Sigmoid colon (tissue), 7 donors: ENCODE measurements around the gene WNK1. TPM values are rescaled to one million over a fixed set of nuclear protein-coding genes. Genes with fewer than 3 reads are reported as not detected.

Experiments used
- DNase-seq: peaks from one replicate; pipeline ENCODE4 v3.0.0-alpha.2; 2019
- H3K27ac ChIP-seq, 4 donors: fragments of 200-600 bp; sonication (generic); one replicate each; pipeline ENCODE4 v1.5.1; 2016 to 2019; ENCODE audit warnings: mild to moderate bottlenecking in 1 of 4
- H3K27me3 ChIP-seq, 3 donors: fragments of 200-600 bp; sonication (generic); one replicate each; pipeline ENCODE4 v1.5.1; 2019; ENCODE audit warnings: mild to moderate bottlenecking in 1 of 3
- H3K36me3 ChIP-seq, 4 donors: fragments of 200-600 bp; sonication (generic); one replicate each; pipeline ENCODE4 v1.5.1; 2016 to 2019
- H3K4me1 ChIP-seq, 4 donors: fragments of 200-600 bp; sonication (generic); one replicate each; pipeline ENCODE4 v1.5.1; 2017 to 2019
- H3K4me3 ChIP-seq, 4 donors: fragments of 200-600 bp; sonication (generic); one replicate each; pipeline ENCODE4 v1.5.1; 2017 to 2019; ENCODE audit warnings: mild to moderate bottlenecking in 2 of 4, moderate library complexity in 1 of 4
- H3K9me3 ChIP-seq, 4 donors: fragments of 200-600 bp in 3 of 4; sonication (generic) in 3 of 4; one replicate each; pipeline versions ENCODE4 v1.5.1 to v1.6.1; 2013 to 2019
- EP300 ChIP-seq, 4 donors: sonication (generic); formaldehyde crosslinking; IDR thresholded peaks; one replicate each; pipeline ENCODE4 v1.6.1; 2017; ENCODE audit warnings: antibody characterized with exemption in 4 of 4
- POLR2A ChIP-seq, 2 donors: fragments of 450-650 bp; IDR thresholded peaks; one replicate each; pipeline ENCODE4 v1.6.1; 2016; ENCODE audit warnings: antibody characterized with exemption in 2 of 2, mild to moderate bottlenecking in 2 of 2, moderate library complexity in 2 of 2
- POLR2AphosphoS5 ChIP-seq, 4 donors: sonication (generic); formaldehyde crosslinking; IDR thresholded peaks; one replicate each; pipeline ENCODE4 v1.6.1; 2017; ENCODE audit warnings: antibody characterized with exemption in 4 of 4
- WGBS, 2 donors: extraction: QIAGEN DNeasy Blood & Tissue Kit; methylation state at CpG; one replicate each; pipeline ENCODE4 v1.1.7; 2013; 5-methylcytosine and 5-hydroxymethylcytosine counted together
- intact Hi-C: fragments of 100-400 bp; cut with DNase I; formaldehyde crosslinking; loops from one replicate; pipeline ENCODE4 v1.15.1; 2023
- polyA plus RNA-seq, 3 donors: library from polyadenylated mRNA; stranded (reverse); fragments of 200-250 nt; gene quantifications; one replicate each; pipeline ENCODE4 v1.2.3, GENCODE V29; 2013
- total RNA-seq, 4 donors: library from RNA; depleted of rRNA; stranded (reverse); fragments of >200 nt; gene quantifications; one replicate each; pipeline ENCODE4 v1.1.0, GENCODE V29; 2016
- TF ChIP-seq, protein P1 (sequence below), 4 experiments: fragments of 450-650 bp in 3 of 4; fragments of 200-600 bp in 1 of 4; IDR thresholded peaks; one replicate each; pipeline ENCODE4 v1.5.1; 2016 to 2019; ENCODE audit warnings: antibody characterized with exemption in 4 of 4, mild to moderate bottlenecking in 3 of 4, moderate library complexity in 2 of 4
- donor health status: healthy with polysubstance abuse.
- donor health status: Bipolar disorder and iron deficiency.
- donor health status: healthy.

Gene WNK1
- total and polyA plus RNA-seq, 7 donors, result 13.2 to 146 (median 73.6) TPM

DNA sequence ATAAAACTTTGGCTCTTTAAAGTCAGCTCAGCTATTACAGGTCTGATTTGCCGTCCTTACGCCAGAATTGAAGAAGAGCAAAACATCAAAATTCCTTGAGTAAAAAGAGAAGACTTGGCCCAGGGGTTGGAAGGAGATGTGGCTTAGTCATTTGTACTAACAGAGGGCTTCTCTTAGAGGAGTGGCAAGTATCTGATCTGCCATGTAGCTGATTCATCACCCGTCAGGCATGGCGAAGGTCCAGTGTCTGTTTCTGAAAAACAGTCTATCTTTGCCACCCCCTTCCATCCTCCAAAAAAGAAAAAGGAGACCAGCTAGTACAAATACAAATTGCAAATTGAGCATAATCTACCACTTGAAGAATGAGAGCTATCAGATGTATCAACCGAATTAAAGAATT is 105.2 kb downstream of the WNK1 start:
- H3K4me1 ChIP-seq, result peaks cover 0 to 47% (median 34%) of the 10 kb centered on the region in 4 donors
- H3K36me3 ChIP-seq, result peaks cover 1 to 42% (median 12%) of the 10 kb centered on the region in 4 donors
- H3K9me3 ChIP-seq, result no peaks in the 10 kb centered on the region
- peak overlapping the region; percentile 42 to 69 (median 60) for H3K27ac ChIP-seq
- WGBS, 2 donors, result 90 to 95% methylated on average over 5 of the region's 5 CpGs
- H3K4me3 ChIP-seq, result no peak overlapping the region
- no peak for TF ChIP-seq POLR2A (IDR thresholded peaks at IDR 0.05)
- TF ChIP-seq, protein P1, sequence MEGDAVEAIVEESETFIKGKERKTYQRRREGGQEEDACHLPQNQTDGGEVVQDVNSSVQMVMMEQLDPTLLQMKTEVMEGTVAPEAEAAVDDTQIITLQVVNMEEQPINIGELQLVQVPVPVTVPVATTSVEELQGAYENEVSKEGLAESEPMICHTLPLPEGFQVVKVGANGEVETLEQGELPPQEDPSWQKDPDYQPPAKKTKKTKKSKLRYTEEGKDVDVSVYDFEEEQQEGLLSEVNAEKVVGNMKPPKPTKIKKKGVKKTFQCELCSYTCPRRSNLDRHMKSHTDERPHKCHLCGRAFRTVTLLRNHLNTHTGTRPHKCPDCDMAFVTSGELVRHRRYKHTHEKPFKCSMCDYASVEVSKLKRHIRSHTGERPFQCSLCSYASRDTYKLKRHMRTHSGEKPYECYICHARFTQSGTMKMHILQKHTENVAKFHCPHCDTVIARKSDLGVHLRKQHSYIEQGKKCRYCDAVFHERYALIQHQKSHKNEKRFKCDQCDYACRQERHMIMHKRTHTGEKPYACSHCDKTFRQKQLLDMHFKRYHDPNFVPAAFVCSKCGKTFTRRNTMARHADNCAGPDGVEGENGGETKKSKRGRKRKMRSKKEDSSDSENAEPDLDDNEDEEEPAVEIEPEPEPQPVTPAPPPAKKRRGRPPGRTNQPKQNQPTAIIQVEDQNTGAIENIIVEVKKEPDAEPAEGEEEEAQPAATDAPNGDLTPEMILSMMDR (IDR thresholded peaks at IDR 0.05), result no peak
- no peak for TF ChIP-seq POLR2AphosphoS5 (IDR thresholded peaks at IDR 0.05)
- TF ChIP-seq EP300 (IDR thresholded peaks at IDR 0.05), result no peak
- intact Hi-C loops, result loop anchor here (5.0 kb wide), 1 partner anchor 40 kb away; no protein-coding TSS in a partner anchor
- no peak for DNase-seq
- no peaks in the 10 kb centered on the region for H3K27me3 ChIP-seq

DNA sequence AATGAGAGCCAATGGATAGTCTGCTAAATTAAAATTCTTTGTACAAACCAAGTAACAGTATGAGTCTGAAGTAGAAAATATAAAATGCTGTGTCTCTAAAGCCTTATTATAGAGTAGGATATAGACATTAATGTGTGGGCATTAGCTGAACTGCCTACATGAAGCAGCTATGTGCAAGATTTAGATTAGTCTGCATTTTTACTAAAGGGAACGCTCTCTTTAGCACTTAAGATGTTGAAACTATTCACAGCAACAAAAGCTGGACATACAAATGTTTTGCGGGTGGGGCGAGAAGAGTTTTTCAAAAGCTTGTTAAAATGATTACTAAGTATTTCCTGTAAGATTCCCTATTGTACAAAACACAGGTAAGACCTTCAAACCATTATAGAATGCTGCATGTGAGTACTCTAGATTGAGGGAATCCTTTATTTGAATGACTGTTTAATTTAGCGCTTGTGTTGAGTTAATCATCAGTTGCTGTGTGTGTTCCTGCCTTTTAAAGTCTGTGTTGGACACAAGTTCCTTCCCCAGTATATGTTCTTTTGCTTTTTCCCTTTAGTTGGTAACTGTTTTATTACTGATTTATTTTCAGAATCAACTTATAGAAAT is 110.0 kb downstream of the WNK1 start:
- Histone ChIP-seq H3K4me1 (peaks cover 0 to 11% (median 7%) of the 10 kb centered on the region in 4 donors), H3K4me3 (no peak overlapping the region), H3K9me3 (no peaks in the 10 kb centered on the region), H3K27ac (no peak overlapping the region), H3K36me3 (peaks cover 4 to 83% (median 17%) of the 10 kb centered on the region in 4 donors), H3K27me3 (no peaks in the 10 kb centered on the region)
- intact Hi-C loops, result no loop called here
- TF ChIP-seq POLR2A (IDR thresholded peaks at IDR 0.05) (no peak), EP300 (IDR thresholded peaks at IDR 0.05) (no peak), POLR2AphosphoS5 (IDR thresholded peaks at IDR 0.05) (no peak)
- TF ChIP-seq, protein P1 (IDR thresholded peaks at IDR 0.05), result no peak
- WGBS, 2 donors, result 93 to 95% methylated on average over 4 of the region's 4 CpGs
- no peak for DNase-seq

DNA sequence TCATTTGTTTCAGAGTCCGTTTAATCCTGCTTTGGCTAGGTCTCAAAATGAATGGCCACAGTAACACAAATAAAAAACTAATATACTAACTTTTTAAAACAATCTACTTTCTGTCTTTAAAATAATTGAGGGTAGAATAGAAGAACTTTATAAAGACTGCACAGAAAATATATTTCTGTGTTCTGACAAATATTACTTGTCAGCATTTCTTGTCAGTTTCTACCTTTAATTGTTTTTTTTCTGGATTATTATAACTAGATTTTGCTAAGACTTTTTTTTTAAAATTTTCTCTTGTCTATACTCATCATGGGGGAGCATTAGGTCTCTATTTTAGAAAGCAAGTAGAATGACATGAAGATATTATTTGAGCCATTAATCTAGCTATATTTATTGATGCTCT is 110.9 kb downstream of the WNK1 start:
- Histone ChIP-seq H3K27me3 (no peaks in the 10 kb centered on the region), H3K9me3 (no peaks in the 10 kb centered on the region), H3K4me1 (peaks cover 0 to 4% (median 1%) of the 10 kb centered on the region in 4 donors), H3K36me3 (peaks cover 4 to 87% (median 19%) of the 10 kb centered on the region in 4 donors), H3K27ac (no peak overlapping the region), H3K4me3 (no peak overlapping the region)
- intact Hi-C loops, result no loop called here
- TF ChIP-seq POLR2A (IDR thresholded peaks at IDR 0.05), result no peak
- WGBS, 2 donors, result 85 to 86% methylated on average over 1 of the region's 1 CpG
- DNase-seq, result no peak

- 70 to 83% methylated on average over 1 of the region's 1 CpG for WGBS, 2 donors
- Histone ChIP-seq H3K4me3 (no peak overlapping the region), H3K27me3 (no peaks in the 10 kb centered on the region), H3K36me3 (peaks cover 4 to 91% (median 22%) of the 10 kb centered on the region in 4 donors), H3K27ac (no peak overlapping the region), H3K9me3 (no peaks in the 10 kb centered on the region), H3K4me1 (no peaks in the 10 kb centered on the region)
- TF ChIP-seq POLR2A (IDR thresholded peaks at IDR 0.05) (no peak), EP300 (IDR thresholded peaks at IDR 0.05) (no peak), POLR2AphosphoS5 (IDR thresholded peaks at IDR 0.05) (no peak)
- TF ChIP-seq, protein P1 (IDR thresholded peaks at IDR 0.05), result no peak
- DNase-seq, result no peak
- intact Hi-C loops, result no loop called here
Measured at GRCh38 chr12:865614-866013, 113.2 kb downstream of the WNK1 start.

GRCh38 chr12:867905-868304 is 115.5 kb downstream of the WNK1 start:
- Histone ChIP-seq H3K4me3 (no peak overlapping the region), H3K4me1 (no peaks in the 10 kb centered on the region), H3K27me3 (no peaks in the 10 kb centered on the region), H3K36me3 (peaks cover 0 to 91% (median 12%) of the 10 kb centered on the region in 4 donors), H3K9me3 (no peaks in the 10 kb centered on the region), H3K27ac (no peak overlapping the region)
- TF ChIP-seq POLR2A (IDR thresholded peaks at IDR 0.05) (no peak), EP300 (IDR thresholded peaks at IDR 0.05) (no peak), POLR2AphosphoS5 (IDR thresholded peaks at IDR 0.05) (no peak)
- TF ChIP-seq, protein P1 (IDR thresholded peaks at IDR 0.05), result no peak
- intact Hi-C loops, result no loop called here
- no peak for DNase-seq
- 96% methylated on average over 5 of the region's 5 CpGs for WGBS, 2 donors
